Measurements from ENCODE around the gene LAMA2. TPM values are rescaled to one million over a fixed set of nuclear protein-coding genes. Genes with fewer than 3 reads are reported as not detected.

Gene LAMA2
- total and polyA plus RNA-seq, 2 donors (not counting 3 experiments of a cell fraction or from before 2014, with no cell fraction given): 0.51 to 0.75 TPM

DNA sequence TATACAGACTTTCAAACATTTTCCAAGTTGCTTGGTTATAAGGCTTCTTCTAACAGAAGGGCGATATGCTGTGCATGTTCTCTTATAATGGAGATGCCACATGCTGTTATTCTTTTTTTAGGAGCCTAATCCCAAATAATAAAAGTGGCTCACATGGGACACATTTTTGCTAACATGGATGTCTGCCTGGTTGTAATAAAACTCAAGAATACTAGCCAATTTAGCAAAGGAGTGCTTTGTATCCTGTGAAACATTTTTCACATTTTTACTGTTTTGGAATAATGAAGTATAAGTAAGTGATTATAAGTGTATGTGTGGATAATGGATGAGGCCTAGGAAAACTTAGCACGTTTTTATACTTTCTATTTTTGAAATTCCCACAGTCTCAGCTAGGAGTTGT, 312.2 kb downstream of the LAMA2 start:
- Histone ChIP-seq H3K9me3 (replicated peaks; ENCODE audit: control insufficient read depth, insufficient read depth, low read length) (no peaks in the 10 kb centered on the region), H3K27ac (ENCODE audit: insufficient read depth, low read depth, low read length) (no peak overlapping the region), H3K9ac (replicated peaks; ENCODE audit: extremely low read depth, insufficient read depth, low read length) (no peak overlapping the region), H3K9me1 (replicated peaks; ENCODE audit: control insufficient read depth, extremely low read depth, insufficient read depth, low read length) (no peaks in the 10 kb centered on the region), H3K4me2 (ENCODE audit: insufficient read depth, low read length) (no peak overlapping the region), H2AFZ (ENCODE audit: low read depth, low read length) (no peak overlapping the region), H3K4me3 (replicated peaks in 1 of 3; ENCODE audit: insufficient read depth in 1 of 3, low read depth in 1 of 3, low read length in 3 of 3) (no peak overlapping the region), H3K4me1 (ENCODE audit: control insufficient read depth, extremely low read depth, insufficient read depth, low read length) (no peaks in the 10 kb centered on the region), H3K27me3 (ENCODE audit: control insufficient read depth in 2 of 2, insufficient read depth in 2 of 2, low read length in 2 of 2) (peaks cover 3 to 7% of the 10 kb centered on the region in 2 experiments), H3K79me2 (ENCODE audit: control insufficient read depth, insufficient read depth, low read length) (no peaks in the 10 kb centered on the region), H3K36me3 (ENCODE audit: control insufficient read depth in 2 of 2, extremely low read depth in 1 of 2, insufficient read depth in 2 of 2, low read length in 2 of 2) (no peaks in the 10 kb centered on the region), H4K20me1 (replicated peaks; ENCODE audit: control insufficient read depth, extremely low read depth, insufficient read depth, low read length) (no peaks in the 10 kb centered on the region)
- DNase-seq (ENCODE audit: low read depth, low spot score) (no peak), FAIRE-seq (no peak)
- intact Hi-C loops (cut with micrococcal nuclease) (no loop called here), dilution Hi-C loops (cut with MboI; ENCODE audit: extremely low pct_ligation_motif_present, low sequenced_read_pairs) (no loop called here)
- ChIA-PET POLR2A (no interaction called here), CTCF (interaction anchor here (1.5 kb wide), 1 partner anchor 11 kb away, joined by 6 read pairs; no protein-coding TSS in a partner anchor)
- no TSS peak for BruUV-seq (replicated peaks)
- TF ChIP-seq MYC (IDR thresholded peaks at IDR 0.05; ENCODE audit: low read depth, low read length): no peak
- no peak for TF ChIP-seq POLR2A (IDR thresholded peaks at IDR 0.05; ENCODE audit: low read depth, low read length)
- TF ChIP-seq GATA2 (IDR thresholded peaks at IDR 0.05; ENCODE audit: insufficient read depth, insufficient read length, low read depth, low read length): no peak
- no peak for TF ChIP-seq FOS (IDR thresholded peaks at IDR 0.05; ENCODE audit: borderline replicate concordance, insufficient read depth, low read length)
- TF ChIP-seq, protein P1, sequence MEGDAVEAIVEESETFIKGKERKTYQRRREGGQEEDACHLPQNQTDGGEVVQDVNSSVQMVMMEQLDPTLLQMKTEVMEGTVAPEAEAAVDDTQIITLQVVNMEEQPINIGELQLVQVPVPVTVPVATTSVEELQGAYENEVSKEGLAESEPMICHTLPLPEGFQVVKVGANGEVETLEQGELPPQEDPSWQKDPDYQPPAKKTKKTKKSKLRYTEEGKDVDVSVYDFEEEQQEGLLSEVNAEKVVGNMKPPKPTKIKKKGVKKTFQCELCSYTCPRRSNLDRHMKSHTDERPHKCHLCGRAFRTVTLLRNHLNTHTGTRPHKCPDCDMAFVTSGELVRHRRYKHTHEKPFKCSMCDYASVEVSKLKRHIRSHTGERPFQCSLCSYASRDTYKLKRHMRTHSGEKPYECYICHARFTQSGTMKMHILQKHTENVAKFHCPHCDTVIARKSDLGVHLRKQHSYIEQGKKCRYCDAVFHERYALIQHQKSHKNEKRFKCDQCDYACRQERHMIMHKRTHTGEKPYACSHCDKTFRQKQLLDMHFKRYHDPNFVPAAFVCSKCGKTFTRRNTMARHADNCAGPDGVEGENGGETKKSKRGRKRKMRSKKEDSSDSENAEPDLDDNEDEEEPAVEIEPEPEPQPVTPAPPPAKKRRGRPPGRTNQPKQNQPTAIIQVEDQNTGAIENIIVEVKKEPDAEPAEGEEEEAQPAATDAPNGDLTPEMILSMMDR (IDR thresholded peaks at IDR 0.05; ENCODE audit: extremely low read depth in 1 of 2, insufficient read depth in 1 of 2, low read depth in 1 of 2, low read length in 2 of 2): no peak
- TF ChIP-seq POLR2AphosphoS5 (IDR thresholded peaks at IDR 0.05; ENCODE audit: insufficient read depth, low read depth, low read length): no peak
- TF ChIP-seq JUN (IDR thresholded peaks at IDR 0.05; ENCODE audit: borderline replicate concordance, insufficient read depth, insufficient read length, low read depth): no peak
- TF ChIP-seq, protein P2, sequence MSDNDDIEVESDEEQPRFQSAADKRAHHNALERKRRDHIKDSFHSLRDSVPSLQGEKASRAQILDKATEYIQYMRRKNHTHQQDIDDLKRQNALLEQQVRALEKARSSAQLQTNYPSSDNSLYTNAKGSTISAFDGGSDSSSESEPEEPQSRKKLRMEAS (IDR thresholded peaks at IDR 0.05; ENCODE audit: insufficient read depth, insufficient read length): no peak
- no peak for TF ChIP-seq EZH2 (IDR thresholded peaks at IDR 0.05; ENCODE audit: borderline replicate concordance, low read depth, low read length, severe bottlenecking)

Measured in endothelial cell of umbilical vein (primary cell).